ENCODE data around the gene FBF1. TPM values are rescaled to one million over a fixed set of nuclear protein-coding genes. Genes with fewer than 3 reads are reported as not detected.

Gene FBF1
- total RNA-seq, 1 donor from 2014 or later, result 5.1 TPM

GRCh38 chr17:75978938-75979704 is 38.3 kb upstream of the FBF1 start, which contains the start of the genes ACOX1 and TEN1:
ACOX1 (minus strand) TSS chr17:75979166; CDS start chr17:75979073, 93 bp downstream.
TEN1 (plus strand) TSS chr17:75979240; CDS start chr17:75986193, 6,953 bp downstream.
- Mint-ChIP-seq H3K4me1 (ENCODE audit: low read depth, unreplicated experiment) (peaks cover 44% of the 10 kb centered on the region), H3K9me3 (ENCODE audit: unreplicated experiment) (no peaks in the 10 kb centered on the region), H3K27me3 (ENCODE audit: low read depth, unreplicated experiment) (no peaks in the 10 kb centered on the region), H3K27ac (ENCODE audit: unreplicated experiment) (peak within 1 kb of the TSS; percentile 100), H3K4me3 (ENCODE audit: unreplicated experiment) (peak within 1 kb of the TSS; percentile 98), H3K36me3 (ENCODE audit: low read depth, unreplicated experiment) (peaks cover 10% of the 10 kb centered on the region)
- H3K27me3 ChIP-seq (ENCODE audit: insufficient read depth, low read length), result no peaks in the 10 kb centered on the region
- peak within 1 kb of the TSS; percentile 86 for H2AFZ ChIP-seq (ENCODE audit: low read depth, low read length)
- peak within 1 kb of the TSS; percentile 92 for H3K4me2 ChIP-seq (ENCODE audit: low read length)
- peaks cover 18% of the 10 kb centered on the region for H4K20me1 ChIP-seq (ENCODE audit: insufficient read depth, low read length)
- FAIRE-seq (no peak), DNase-seq (ENCODE audit: low read depth) (peak; percentile 95)
- H3K4me3 ChIP-seq (ENCODE audit: insufficient read depth, low read depth, low read length), result peak within 1 kb of the TSS; percentile 81
- H3K4me1 ChIP-seq (ENCODE audit: insufficient read depth, low read length), result peaks cover 23% of the 10 kb centered on the region
- TF ChIP-seq CTCF (IDR thresholded peaks at IDR 0.05; ENCODE audit: insufficient read depth, low read depth, low read length), result no peak
- no peak for TF ChIP-seq EZH2 (IDR thresholded peaks at IDR 0.05; ENCODE audit: insufficient read depth, low read length)
- peak within 1 kb of the TSS; percentile 93 for H3K9ac ChIP-seq (ENCODE audit: low read length)
- peaks cover 4% of the 10 kb centered on the region for H3K36me3 ChIP-seq (ENCODE audit: insufficient read depth, low read length)
- no peaks in the 10 kb centered on the region for H3K9me3 ChIP-seq (ENCODE audit: insufficient read depth, low read depth, low read length)
- peaks cover 51% of the 10 kb centered on the region for H3K79me2 ChIP-seq (ENCODE audit: insufficient read depth, low read length)
- peak within 1 kb of the TSS; percentile 98 for H3K27ac ChIP-seq (ENCODE audit: low read depth, low read length)

- H3K27ac ChIP-seq (ENCODE audit: low read depth, low read length), result no peak overlapping the region
- FAIRE-seq (no peak), DNase-seq (ENCODE audit: low read depth) (peak; percentile 39)
- no peak overlapping the region for H2AFZ ChIP-seq (ENCODE audit: low read depth, low read length)
- H3K4me1 ChIP-seq (ENCODE audit: insufficient read depth, low read length), result peaks cover 6% of the 10 kb centered on the region
- H3K27ac Mint-ChIP-seq (ENCODE audit: unreplicated experiment), result peak overlapping the region; percentile 12
- H3K4me3 Mint-ChIP-seq (ENCODE audit: unreplicated experiment), result peak overlapping the region; percentile 80
- H3K4me3 ChIP-seq (ENCODE audit: insufficient read depth, low read depth, low read length), result no peak overlapping the region
- H3K9me3 Mint-ChIP-seq (ENCODE audit: unreplicated experiment), result no peaks in the 10 kb centered on the region
- peaks cover 58% of the 10 kb centered on the region for H3K79me2 ChIP-seq (ENCODE audit: insufficient read depth, low read length)
- H3K27me3 ChIP-seq (ENCODE audit: insufficient read depth, low read length), result no peaks in the 10 kb centered on the region
- H3K27me3 Mint-ChIP-seq (ENCODE audit: low read depth, unreplicated experiment), result no peaks in the 10 kb centered on the region
- no peaks in the 10 kb centered on the region for H3K9me3 ChIP-seq (ENCODE audit: insufficient read depth, low read depth, low read length)
- peaks cover 18% of the 10 kb centered on the region for H4K20me1 ChIP-seq (ENCODE audit: insufficient read depth, low read length)
- H3K4me1 Mint-ChIP-seq (ENCODE audit: low read depth, unreplicated experiment), result peaks cover 24% of the 10 kb centered on the region
- peaks cover 5% of the 10 kb centered on the region for H3K36me3 ChIP-seq (ENCODE audit: insufficient read depth, low read length)
- peak overlapping the region; percentile 17 for H3K9ac ChIP-seq (ENCODE audit: low read length)
- TF ChIP-seq CTCF (IDR thresholded peaks at IDR 0.05; ENCODE audit: insufficient read depth, low read depth, low read length), result no peak
- no peak for TF ChIP-seq EZH2 (IDR thresholded peaks at IDR 0.05; ENCODE audit: insufficient read depth, low read length)
- peaks cover 20% of the 10 kb centered on the region for H3K36me3 Mint-ChIP-seq (ENCODE audit: low read depth, unreplicated experiment)
- H3K4me2 ChIP-seq (ENCODE audit: low read length), result peak overlapping the region; percentile 62
These were observed 35.5 kb upstream of the FBF1 start for GRCh38 chr17:75976175-75976848.

Data from astrocyte (in vitro differentiated cells and primary cell).